Thyroid gland (tissue), 4 donors: ENCODE results near the gene FAXC.

Experiments used
- CTCF ChIP-seq, 6 experiments: fragments of 200-600 bp in 3 of 6; fragments of 450-650 bp in 3 of 6; sonication (generic) in 3 of 6; IDR thresholded peaks; one replicate each; pipeline ENCODE4 v1.5.1; 2016 to 2019; ENCODE audit warnings: antibody characterized with exemption in 6 of 6, mild to moderate bottlenecking in 2 of 6, inconsistent platforms in 1 of 6, moderate library complexity in 1 of 6
- POLR2A ChIP-seq, 2 donors: fragments of 450-650 bp; IDR thresholded peaks; one replicate each; pipeline ENCODE4 v1.6.1; 2017; ENCODE audit warnings: antibody characterized with exemption in 2 of 2, mild to moderate bottlenecking in 2 of 2, moderate library complexity in 1 of 2

- TF ChIP-seq CTCF (IDR thresholded peaks at IDR 0.05) (peak in 3 of 6 experiments; percentile 41 to 53 (median 50)), POLR2A (IDR thresholded peaks at IDR 0.05) (no peak)
Measured at GRCh38 chr6:99282479-99283062, 66.9 kb downstream of the FAXC start.
